GM21619 (cell line): ENCODE data around the gene OSBPL5.

Source experiments
- ATAC-seq: cut with Tn5 transposase; IDR thresholded peaks from one replicate; pipeline ENCODE4 v1.9.1; 2021; ENCODE audit not compliant: unreplicated experiment

Gene OSBPL5

GRCh38 chr11:3197878-3198528 is 32.9 kb upstream of the OSBPL5 start:
- ATAC-seq: no peak

DNA sequence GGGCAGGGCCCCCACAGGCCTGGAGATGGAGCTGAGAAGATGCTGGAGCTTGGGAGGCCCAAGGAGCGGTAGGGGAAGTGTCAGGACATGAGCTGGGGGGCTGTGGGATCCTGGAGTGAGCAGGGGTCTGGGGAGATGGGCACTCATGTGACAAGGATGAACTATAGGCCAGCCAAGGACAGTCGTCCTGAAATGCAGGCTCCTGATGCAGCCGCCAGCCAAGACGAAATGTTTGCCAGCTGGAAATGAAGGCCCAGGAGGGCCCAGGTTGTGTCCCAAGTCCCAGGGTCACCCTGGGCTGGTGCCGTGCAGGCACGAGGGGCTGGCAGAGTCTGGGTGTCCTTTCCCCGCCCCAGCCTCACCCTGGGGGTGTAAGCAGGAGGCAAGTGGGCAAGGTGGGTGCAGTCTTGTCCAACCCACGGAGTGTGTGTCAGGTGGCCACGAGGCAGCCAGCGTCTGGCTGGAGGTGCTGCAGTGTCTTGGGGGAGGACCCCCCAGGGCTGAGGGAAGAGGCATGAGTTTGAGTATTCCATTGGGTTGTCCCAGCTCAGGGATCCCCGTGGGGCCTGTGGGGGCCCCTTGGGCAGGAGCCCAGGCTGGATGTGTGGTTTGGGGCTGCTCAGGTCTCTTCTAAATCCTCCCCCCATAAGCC is 32.1 kb upstream of the OSBPL5 start:
- no peak for ATAC-seq

- ATAC-seq: no peak
These were observed 31.3 kb upstream of the OSBPL5 start for GRCh38 chr11:3196161-3197043.

DNA sequence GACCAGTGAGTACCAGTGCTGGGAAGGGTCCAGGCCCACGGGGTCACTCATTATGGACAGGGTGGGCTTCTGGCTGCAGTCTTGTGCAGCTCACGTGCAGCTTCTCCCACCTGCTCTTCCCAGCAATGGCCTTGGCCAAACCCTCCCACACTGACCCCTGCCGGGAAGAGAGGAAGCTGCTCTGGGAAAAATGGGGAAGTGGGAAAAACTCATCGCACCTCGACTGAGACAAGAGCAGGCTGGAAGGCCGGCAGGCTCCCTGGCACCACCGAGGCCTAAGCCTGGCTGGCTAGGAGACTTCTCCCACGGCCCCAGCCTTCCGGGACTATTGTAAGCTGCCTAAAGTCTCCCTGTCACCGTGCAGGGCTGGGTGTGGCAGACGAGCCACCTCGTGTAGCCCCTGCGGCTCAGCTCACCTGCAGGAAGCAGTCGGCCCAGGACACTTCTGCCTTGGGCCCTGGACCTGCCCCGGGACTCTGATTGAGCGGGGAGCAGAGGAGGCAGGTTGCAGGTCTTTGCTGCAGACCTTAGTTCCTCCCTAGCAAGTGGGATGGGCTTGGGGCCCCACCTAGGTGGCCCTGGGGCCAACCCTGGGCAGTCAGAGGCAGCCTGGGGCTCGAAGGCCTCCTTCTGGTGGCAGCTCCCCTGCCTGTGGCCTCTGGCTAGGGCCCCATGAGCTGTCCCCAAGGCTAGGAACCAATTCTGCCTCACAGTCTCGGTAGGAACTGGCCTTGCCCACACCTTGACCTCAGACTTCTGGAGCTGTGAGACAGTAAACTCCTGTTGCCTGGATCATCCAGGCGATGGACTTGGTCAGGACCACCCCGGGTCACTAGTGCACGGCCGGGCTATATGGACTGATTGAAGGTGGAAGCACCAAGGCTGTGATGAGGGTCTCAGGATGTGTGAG is 30.4 kb upstream of the OSBPL5 start:
- no peak for ATAC-seq

DNA sequence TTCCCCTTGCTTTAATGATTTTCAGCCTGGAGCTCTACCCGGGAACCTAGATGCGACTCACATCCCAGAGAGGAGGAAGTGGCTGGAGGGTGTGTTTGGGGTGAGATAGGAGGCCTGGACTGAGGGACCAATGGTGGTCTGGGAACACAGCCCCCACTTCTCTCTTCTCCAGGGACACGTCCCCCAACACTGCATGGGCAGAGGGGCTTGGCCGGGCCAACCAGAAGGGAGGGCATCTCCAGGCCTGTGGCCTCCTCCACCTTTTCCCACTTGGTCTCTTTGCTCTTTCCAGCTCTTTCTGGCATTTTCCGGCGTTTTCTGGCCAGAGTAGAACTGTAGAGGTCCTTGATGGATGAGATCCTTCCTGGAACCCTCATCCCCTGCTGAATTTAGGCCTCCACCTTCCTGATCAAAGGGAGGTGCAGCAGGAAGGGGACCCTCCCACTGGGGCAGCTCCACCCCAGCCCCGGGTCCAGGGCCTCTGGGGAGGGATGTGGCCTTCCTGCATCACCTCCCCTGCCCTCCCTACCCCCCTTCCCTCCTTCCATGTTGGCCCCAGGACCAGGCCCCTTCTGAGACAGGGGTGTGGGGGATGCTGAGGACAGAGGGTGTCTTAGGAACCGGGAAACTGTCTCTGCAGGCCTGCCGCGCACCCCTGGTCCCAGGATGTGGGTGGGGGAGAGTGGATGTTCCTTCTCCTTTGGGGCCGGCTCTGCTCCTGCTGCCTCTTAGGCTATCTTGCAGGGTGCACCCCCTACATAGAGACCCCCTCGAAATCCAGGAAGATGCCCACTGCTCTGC is 29.1 kb upstream of the OSBPL5 start:
- no peak for ATAC-seq

- no peak for ATAC-seq
These were observed 28.4 kb upstream of the OSBPL5 start for GRCh38 chr11:3193373-3194015.

GRCh38 chr11:3192511-3193372 is 27.6 kb upstream of the OSBPL5 start:
- ATAC-seq: no peak

DNA sequence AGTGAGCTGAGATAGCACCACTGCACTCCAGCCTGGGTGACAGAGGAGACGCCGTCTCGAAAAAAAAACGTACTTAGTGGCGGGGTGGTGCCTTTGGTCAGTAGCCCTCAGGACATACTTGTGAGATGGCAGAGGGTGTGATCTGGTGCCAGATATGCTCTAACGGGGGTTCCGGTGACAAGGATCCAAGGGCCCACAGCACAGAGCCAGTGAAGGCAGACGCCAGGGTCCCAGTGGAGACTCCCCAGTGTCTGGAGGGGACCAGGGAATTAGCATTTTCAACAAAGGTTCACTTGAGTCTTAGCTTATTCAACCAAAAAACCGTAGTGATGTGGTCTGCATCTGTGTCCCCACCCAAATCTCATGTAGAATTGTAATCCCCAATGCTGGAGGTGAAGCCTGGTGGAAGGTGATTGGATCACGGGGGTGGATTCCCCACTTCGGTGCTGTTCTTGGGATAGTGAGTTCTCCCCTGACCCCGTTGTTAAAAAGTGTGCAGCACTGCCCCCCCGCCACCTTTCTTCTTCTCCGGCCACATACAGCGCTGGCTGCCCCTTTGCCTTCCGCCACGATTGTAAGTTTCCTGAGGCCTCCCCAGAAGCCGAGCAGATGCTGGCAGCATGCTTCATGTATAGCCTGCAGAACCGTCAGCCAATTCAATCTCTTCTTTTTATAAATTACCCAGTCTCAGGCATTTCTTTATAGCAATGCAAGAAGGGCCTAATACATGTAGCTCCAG is 26.6 kb upstream of the OSBPL5 start:
- ATAC-seq: no peak

DNA sequence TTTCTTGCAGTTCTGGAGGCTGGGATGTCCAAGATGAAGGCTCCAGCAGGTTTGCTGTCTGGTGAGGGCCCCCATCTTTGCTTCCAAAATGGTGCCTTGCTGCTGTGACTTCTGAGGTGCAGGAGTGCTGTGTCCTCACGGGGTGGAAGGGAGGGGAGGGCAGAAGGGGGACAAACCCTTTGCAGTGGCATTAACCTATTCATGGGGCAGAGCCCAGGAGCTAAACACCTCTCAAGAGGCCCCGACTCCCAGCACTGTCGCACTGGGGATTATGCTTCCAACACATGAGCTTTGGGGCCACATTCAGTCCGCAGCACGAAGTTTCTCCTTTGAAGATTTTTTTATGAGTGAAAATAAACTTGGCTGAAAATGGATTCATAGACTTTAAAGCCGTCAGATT is 25.5 kb upstream of the OSBPL5 start:
- ATAC-seq: no peak

GRCh38 chr11:3189886-3190583 is 24.9 kb upstream of the OSBPL5 start:
- ATAC-seq: no peak

- ATAC-seq: no peak
These were observed 24.2 kb upstream of the OSBPL5 start for GRCh38 chr11:3189196-3189843.

DNA sequence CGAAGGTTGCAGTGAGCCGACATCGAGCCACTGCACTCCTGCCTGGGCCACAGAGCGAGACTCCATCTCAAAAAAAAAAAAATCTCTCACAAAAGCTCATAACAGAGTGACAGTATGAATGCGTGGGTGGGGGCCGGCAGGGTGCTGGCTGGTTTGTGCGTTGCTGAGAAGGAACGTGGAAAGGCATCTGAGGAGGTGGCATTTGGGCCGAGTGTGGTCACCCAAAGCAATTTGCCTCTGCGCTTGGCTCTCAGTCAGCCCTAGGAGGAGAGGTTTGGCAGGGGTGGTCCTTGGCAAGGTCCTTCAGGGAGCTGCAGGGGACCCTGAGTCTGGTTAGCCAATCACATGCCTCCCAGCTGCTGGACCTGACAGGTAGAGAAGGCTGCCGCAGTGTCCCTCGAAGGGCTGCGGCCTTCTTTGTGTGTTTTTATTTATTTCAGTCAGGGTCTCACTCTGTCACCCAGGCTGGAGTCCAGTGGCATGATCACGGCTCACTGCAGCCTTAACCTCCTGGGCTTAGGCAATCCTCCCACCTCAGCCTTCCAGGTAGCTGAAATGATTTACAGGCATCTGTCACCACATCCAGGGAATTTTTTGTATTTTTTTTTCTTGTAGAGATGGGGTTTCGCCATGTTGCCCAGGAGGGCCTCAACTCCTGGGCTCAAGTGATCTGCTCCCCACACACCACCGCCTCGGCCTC is 23.5 kb upstream of the OSBPL5 start:
- no peak for ATAC-seq

GRCh38 chr11:3186166-3186953 is 21.2 kb upstream of the OSBPL5 start:
- no peak for ATAC-seq

DNA sequence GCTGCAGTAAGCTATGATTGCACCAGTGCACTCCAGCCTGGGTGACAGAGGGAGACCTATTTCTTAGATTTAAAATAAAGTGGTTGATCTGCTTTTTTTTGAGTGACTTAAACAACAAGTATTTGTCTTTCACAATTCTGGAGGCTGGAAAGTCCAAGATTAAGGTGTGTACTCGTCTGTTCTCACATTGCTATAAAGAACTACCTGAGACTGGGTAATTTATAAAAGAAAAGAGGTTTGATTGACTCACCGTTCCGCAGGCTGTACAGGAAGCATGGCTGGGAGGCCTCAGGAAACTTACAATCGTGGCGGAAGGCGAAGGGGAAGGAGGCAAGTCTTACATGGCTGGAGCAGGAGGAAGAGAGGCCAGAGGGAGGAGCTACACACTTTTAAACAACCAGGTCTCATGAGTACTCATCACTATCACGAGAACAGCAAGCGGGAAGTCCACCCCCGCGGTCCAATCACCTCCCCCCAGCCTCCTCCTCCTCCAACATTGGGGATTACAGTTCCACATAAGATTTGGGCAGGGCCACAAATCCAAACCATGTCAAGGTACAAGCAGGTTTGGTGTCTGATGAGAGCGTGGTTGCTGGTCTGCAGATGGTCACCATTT is 19.7 kb upstream of the OSBPL5 start:
- ATAC-seq: no peak

DNA sequence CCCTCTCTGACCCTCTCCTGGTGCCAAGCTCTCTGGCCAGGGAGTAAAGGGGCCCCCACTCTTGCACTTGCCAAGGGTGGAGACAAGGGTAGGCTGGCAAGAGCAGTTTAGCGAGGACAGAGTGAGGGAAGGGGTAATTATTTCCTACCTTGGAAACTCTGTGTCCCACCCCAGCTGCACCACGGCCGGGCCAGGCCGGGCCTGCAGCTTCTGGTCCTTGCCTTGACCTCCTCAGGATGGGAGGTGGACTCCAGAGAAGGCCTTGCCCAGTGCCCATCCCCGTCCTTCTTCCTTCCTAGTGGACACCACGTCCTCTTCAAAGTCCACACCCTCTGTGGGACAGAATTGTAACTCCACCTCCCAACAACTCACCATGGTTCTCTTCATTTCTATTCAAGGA is 18.4 kb upstream of the OSBPL5 start:
- no peak for ATAC-seq
